ENCODE data around the gene CLVS2.

- TF ChIP-seq POLR2A (IDR thresholded peaks at IDR 0.05) (no peak), CTCF (IDR thresholded peaks at IDR 0.05) (no peak)
Measured at GRCh38 chr6:123094795-123095194, 98.8 kb downstream of the CLVS2 start.

All from heart left ventricle (tissue), 13 donors.